Upper lobe of left lung (tissue), 4 donors: ENCODE data around the gene ARHGEF7.
"Not testable (repeated sequence)": the region's sequence is repeated elsewhere in the genome, so short reads cannot be mapped to it uniquely, and the experiment has no call there.

Experiments used
- CTCF ChIP-seq, 6 experiments: fragments of 450-650 bp in 4 of 6; fragments of 200-600 bp in 2 of 6; sonication (generic) in 2 of 6; IDR thresholded peaks; one replicate each; pipeline ENCODE4 v1.5.1; 2016 to 2019; ENCODE audit warnings: antibody characterized with exemption in 6 of 6
- POLR2A ChIP-seq, 4 donors: fragments of 450-650 bp; IDR thresholded peaks; one replicate each; pipeline ENCODE4 v1.5.1; 2016 to 2017; ENCODE audit warnings: antibody characterized with exemption in 4 of 4, mild to moderate bottlenecking in 2 of 4

DNA sequence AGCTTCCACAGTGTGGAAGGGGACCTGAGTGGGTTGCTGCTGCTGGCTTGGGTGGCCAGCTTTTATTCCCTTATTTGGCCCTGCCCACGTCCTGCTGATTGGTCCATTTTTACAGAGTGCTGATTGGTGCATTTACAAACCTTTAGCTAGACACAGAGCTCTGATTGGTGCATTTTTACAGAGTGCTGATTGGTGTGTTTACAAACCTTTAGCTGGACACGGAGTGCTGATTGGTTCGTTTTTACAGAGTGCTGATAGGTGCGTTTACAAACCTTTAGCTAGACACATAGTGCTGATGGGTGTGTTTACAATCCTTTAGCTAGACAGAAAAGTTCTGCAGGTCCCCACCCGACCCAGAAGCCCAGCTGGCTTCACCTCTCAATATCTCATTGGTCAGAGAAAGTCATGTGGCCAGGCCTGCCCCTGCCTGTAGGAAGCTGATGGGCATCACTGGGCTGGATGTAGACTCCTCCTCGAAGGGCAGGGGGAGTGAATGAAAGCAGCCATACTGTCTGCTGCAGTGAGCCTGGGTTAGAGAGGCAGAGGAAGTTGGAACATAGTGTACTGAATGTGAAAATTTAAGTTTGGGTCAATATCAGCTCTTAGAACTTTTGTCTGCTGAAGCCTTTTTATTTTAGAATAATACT lies 83.7 kb downstream of the ARHGEF7 start:
- not testable (repeated sequence) for TF ChIP-seq POLR2A, CTCF (IDR thresholded peaks at IDR 0.05)
